Thyroid gland (tissue), 4 donors: ENCODE data around the gene MBD6.
A peak's percentile ranks its signal among the peaks of the same experiment; 100 is the strongest.

Experiments
- POLR2A ChIP-seq, 2 donors: fragments of 450-650 bp; IDR thresholded peaks; one replicate each; pipeline ENCODE4 v1.6.1; 2017; ENCODE audit warnings: antibody characterized with exemption in 2 of 2, mild to moderate bottlenecking in 2 of 2, moderate library complexity in 1 of 2
- TF ChIP-seq, protein P1 (sequence below), 6 experiments: fragments of 200-600 bp in 3 of 6; fragments of 450-650 bp in 3 of 6; sonication (generic) in 3 of 6; IDR thresholded peaks; one replicate each; pipeline ENCODE4 v1.5.1; 2016 to 2019; ENCODE audit warnings: antibody characterized with exemption in 6 of 6, mild to moderate bottlenecking in 2 of 6, inconsistent platforms in 1 of 6, moderate library complexity in 1 of 6

DNA sequence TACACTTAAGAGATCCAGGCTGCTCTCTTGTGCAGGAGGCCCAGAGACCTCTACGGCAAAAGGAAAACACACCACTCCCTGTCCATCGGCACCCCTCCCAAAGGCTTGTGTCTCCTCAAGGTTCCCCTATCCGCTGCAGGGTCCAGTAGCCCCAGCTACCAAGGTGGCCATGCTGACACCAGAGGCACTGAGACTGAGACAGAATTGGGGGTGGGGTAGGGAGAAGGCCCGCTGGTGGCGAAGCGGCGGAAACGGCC lies 2.9 kb upstream of the MBD6 start:
- TF ChIP-seq, protein P1, sequence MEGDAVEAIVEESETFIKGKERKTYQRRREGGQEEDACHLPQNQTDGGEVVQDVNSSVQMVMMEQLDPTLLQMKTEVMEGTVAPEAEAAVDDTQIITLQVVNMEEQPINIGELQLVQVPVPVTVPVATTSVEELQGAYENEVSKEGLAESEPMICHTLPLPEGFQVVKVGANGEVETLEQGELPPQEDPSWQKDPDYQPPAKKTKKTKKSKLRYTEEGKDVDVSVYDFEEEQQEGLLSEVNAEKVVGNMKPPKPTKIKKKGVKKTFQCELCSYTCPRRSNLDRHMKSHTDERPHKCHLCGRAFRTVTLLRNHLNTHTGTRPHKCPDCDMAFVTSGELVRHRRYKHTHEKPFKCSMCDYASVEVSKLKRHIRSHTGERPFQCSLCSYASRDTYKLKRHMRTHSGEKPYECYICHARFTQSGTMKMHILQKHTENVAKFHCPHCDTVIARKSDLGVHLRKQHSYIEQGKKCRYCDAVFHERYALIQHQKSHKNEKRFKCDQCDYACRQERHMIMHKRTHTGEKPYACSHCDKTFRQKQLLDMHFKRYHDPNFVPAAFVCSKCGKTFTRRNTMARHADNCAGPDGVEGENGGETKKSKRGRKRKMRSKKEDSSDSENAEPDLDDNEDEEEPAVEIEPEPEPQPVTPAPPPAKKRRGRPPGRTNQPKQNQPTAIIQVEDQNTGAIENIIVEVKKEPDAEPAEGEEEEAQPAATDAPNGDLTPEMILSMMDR (IDR thresholded peaks at IDR 0.05): peak in 1 of 6 experiments; percentile 9
- TF ChIP-seq POLR2A (IDR thresholded peaks at IDR 0.05): no peak
